NCI-H460 (cell line): ENCODE results near the gene TMUB1. TPM values are rescaled to one million over a fixed set of nuclear protein-coding genes. Genes with fewer than 3 reads are reported as not detected.

Source experiments
- DNase-seq: peaks from one replicate; pipeline ENCODE4 v3.0.0-alpha.2; 2016; ENCODE audit warnings: low read depth; ENCODE audit errors: extremely low read depth
- total RNA-seq: library from RNA; depleted of rRNA; stranded (reverse); fragments of >200 nt; shearing (Covaris generic); gene quantifications from 2 replicates; pipeline ENCODE4 v1.2.3, GENCODE V29; 2014

Gene TMUB1
- total RNA-seq, 1 experiment from 2014 or later, result 35.2 TPM

DNA sequence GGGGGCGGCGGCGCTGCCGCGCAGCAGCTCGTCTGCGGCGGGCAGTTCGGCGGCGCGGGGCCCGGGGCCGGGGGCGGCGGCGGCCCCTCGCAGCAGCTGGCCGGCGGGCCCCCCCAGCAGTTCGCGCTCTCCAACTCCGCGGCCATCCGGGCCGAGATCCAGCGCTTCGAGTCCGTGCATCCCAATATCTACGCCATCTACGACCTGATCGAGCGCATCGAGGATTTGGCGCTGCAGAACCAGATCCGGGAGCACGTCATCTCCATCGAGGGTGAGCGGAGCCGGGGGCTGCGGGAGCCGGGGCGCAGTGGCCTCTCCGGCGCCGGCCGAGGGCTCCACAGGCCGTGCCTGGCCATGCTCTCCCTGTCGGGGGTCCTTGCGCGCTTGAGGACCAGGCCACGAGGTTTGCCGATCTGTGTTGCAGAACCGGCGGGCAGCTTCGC is 3.5 kb upstream of the TMUB1 start:
- DNase-seq, result no peak

DNA sequence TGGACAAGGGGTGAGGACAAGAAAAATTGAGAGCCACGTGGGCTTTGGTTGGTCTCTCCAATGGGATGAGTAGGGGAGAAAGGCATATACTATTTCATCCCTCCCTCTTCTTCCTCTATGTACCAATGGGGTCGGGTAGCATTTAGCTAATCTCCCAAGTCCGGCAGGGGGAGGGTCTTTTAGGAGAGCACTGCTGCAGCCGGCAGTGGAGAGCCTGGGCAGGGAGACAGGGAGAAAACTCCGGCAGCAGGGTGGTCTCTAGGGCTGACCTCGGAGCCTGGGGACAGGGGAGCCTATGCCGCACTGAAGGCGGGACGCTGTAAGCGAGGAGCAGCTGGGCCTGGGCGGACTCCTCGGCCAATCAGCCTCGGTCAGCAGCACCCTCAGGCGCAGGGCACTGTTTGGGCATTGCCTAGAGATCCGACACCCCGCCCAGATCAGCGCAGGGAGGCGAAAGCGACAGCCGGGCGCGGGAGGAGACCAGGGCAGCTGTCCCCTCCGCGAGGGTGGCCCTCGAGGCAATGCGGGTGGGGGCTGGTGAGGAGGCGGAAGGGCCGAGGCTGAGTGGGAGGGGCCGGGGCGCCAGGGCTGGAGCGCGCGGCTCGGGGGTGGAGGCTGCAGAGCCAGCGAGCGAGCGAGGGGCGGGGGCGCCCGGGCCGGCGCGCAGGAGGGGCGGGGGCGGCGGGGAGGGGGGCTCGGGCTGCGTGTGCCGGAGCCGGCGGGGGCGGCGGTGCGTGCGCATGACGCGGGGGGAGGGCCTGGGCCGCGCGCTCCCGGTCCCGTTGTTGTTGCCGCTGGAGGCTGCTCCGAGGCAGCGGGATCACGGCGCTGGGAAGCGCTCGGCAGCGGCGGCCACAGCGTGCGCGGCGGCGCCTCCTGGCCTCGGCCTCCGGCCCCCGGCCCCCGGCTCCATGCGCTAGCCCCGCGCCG is 2.7 kb upstream of the TMUB1 start, which contains the start of gene AGAP3:
Gene AGAP3 (plus strand): TSS at position 785 of the 930 bp plus-strand sequence. CDS start 267 bp downstream, outside the sequence.
- DNase-seq, result peak; percentile 79

DNA sequence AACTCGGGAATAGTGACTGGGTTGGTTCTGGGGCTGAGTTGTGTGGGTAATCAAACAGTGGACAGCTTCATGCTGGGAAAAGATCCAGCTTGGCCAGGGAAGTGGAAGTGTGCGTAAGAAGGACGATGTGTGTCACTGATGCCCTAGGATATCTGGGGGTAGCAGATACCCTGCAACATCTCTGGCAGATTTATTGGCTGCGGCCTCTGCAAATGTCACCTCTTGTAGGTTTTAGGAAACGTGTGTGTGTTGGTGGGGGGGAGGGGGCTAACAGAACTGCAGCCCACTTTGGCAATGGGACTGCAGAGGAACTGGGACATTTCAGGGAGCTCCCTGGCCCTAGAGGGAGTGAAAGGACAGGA is 2.0 kb upstream of the TMUB1 start:
- no peak for DNase-seq

DNA sequence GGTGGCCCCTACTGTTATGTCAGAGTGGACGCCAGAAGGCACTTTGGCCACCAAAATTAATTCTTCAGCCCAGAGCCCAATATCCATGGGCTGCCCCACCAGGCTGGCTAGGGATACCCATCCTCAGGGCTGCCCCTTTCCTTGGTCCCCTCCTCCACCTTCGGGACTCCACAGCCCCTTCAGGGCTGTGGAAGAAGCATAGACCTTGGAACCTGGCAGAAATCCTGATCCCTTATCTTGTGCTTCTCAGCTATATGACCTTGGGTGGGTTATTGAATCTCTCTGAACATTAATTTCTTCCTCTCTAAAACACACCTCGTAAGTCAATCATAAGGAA is 499 bp upstream of the TMUB1 start:
- no peak for DNase-seq

DNA sequence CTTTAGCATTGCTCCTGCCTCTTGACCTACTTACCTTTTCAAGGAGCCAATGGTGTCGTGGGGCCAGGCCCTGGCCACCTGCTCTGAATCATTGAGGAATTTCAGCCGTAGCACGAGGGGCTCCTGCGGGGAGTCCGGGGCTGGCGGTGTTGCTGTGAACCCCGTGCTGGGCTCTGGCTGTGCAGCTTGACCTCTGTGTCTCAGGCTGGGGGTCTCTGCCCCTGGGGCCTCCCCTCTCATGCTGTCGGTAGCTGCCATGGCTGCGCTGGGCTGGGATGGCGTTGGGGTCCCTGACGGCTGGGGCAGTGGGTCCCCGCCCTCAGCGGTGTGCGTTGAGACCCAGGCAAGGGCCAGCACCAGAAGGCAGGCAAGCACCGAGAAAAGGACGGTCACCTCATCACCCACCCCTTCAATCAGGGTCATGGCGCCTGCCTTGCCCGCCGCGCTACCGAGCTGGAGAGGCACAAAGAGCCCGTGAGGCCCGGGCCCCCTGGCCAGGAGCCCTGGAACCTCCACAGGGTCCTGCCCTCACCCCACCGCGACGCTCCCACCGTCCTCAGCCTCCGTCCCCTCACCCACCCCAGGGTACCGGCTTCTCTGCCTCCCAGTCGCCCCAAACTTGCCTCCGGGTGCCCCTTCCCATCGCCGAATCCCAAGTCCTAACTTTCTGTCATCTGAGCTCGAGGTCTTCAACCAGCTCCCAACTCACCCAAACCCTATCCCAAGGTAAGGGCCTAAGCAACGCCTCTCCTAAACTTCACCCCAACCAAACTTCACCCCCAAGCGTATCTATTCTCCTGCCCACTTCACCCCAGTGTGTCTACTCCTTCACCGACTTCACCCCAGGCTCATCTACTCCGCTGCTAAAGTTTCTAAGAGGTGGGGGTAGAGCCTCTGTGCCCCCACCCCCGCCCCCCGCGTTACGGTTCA is 887 bp downstream of the TMUB1 start:
- DNase-seq, result no peak

DNA sequence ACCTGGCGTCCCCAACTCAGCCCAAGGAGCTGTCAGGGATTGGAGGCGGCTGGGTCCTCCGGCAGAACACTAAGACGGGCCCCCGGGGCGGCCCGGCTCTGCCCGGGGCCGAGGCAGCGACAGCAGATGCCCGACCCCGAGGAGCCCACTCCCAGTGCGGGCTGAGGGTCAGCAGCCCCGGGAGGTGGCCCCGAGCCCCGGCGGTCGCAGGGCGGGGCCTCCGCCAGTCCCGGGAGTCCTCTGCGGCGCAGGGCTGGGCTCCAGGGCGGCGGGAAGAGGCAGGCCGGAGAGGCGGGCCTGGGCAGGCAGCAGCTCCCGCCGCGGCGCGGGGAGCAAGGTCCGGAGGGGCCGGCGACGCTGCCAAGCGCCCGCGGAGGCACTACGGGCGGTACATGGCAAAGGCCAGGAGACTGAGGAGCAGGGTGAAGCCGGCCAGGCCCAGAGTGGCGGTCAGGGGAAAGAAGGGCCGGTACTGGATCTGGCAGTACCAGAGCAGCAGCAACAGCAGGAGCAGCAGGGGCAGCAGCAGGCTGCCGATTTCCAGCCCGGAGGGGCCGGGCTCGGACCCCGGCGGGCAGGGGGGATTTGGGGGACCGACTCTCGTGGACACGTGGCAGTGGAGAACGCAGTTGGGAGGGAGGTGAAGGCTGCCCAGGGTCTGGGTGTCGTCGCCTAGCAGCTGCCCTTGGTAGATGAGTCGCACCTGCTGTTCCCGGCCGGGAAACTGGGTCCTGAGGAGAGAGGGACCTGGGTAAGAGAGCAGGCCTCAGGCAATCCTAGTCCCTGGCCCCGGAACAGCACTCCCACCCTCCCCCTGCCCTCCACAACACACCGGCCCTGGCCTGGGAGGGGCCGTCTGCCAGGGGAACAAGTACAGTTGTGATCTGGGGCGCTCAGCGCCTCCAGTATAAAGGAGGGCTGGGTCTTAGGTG is 1.9 kb downstream of the TMUB1 start:
- no peak for DNase-seq

DNA sequence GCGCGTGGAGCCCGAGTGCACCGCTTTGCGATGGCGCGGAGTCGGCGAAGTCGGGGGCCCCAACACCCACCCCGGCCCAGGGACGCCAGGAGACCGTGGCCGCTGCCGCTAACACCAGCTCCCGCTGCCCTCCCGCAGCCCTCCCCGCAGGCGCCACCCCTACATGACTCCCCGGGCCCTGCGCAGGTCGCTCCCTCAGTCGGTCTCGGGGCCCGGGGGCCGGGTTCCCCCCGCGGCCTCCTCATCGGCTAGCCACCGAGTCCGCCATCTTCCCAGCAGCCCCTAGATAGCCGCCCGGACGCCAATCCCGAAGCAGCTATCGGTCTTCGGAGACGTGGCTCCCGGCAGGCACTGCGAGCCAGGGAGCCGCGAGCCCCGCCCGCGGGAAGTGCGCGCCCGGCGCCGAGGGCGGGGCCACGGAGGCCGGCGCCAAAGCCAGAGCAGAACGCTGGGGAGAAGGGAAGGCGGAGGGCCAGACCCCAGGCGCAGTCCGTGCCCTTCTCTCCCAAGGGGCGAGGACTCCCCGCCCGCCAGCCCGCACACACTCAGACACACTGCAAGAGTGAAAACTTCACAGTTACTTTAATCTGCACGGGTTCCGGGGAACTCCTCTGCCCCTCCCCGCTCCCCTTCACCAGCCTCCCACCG is 2.6 kb downstream of the TMUB1 start, which contains the start of gene FASTK:
Gene FASTK (minus strand): TSS at position 288 of the 648 bp plus-strand sequence. CDS start 43 bp downstream, at position 245.
- peak; percentile 89 for DNase-seq

DNA sequence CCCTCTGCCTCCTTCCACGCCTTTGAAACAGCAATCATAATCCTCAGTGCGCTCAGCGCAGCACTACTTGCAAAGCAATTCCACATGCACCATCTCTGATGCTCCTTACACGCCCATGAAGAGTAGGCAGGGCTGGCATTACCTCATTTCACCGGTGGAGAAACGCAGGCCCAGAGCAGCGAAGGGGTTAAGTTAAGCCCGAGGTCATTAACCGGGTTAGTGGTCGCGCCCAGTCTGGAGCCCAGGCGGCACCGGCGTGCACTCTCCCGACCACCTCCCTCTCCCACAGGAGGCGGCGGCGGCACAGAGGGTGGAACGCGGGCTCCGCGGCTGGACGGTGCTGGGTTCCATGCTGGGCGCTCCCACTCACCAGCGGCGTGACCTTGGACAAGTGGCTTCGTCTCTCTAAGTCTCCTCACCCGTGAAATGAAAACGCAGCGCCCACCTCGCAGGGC is 3.2 kb downstream of the TMUB1 start:
- DNase-seq, result no peak

DNA sequence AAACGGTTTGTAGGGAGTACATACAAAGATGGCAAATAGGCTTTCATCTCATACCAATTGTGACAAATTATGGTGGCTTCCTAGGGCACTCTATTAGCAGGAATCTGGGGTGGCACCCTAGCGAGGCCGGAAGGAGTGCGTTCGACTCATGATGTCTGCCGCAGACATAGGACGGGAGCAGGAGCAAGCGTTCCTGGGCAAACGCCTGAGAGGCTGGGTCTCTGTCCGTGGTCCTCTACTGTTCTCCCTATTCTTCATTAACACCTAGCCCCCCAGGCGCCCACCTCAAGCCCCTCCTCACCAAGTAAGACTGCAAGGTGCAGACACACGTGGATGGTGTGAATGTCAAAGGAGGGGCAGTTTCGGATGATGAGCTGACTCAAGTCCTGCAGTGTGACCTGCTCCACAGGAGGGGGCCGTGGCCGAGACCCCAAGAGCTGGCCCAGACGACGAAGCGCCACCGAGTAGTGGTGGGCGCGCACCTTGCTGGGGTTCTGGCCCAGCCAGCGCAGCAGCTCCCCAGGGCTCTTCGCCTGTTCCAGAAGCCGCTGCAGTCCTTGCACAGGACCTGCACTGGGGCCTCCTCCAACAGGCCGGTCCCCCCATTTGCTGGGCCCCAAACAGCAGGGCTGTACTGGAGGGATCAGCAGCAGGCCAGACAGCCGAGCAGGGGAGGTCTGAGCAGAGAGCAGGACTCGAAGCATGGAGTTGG is 3.9 kb downstream of the TMUB1 start:
- no peak for DNase-seq

DNA sequence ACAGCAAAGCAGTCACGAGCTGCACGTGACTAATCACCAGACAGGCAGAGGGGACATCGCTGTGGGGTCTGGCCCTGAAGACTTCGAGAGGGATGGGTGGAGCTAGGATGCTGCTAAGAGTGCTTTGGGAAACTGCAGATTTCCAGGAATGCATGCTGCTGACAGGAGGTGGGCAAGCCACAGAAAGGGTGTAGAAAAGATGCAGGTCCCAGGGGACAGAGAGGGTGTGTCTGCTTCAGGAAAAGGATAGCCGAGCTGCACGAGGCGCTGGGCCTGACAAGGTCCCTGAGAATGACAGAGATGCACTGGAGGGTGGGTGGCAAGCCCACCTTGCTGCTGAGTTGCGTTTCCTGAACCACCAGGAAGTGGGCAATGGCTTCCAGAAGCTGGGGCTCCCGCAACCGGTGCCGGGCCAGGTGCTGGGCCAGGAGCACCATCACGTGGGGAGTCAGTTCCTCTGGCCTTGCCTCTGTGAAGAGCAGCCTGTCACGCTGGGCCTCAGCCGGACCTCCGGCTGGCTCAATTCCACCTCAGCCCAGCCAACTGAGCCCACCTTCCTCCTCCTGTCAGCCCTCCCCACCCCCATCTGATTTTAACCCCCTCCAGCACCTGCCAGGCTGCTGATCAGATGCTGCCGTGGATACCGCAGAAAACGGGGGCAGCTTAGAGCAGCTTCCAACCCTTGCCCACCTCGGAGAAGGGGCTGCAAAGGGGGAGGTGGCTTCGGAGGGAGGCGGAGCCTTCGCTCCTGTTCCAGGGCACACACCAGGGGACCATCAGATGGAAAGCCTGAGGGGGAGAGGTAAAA is 4.9 kb downstream of the TMUB1 start:
- no peak for DNase-seq

DNA sequence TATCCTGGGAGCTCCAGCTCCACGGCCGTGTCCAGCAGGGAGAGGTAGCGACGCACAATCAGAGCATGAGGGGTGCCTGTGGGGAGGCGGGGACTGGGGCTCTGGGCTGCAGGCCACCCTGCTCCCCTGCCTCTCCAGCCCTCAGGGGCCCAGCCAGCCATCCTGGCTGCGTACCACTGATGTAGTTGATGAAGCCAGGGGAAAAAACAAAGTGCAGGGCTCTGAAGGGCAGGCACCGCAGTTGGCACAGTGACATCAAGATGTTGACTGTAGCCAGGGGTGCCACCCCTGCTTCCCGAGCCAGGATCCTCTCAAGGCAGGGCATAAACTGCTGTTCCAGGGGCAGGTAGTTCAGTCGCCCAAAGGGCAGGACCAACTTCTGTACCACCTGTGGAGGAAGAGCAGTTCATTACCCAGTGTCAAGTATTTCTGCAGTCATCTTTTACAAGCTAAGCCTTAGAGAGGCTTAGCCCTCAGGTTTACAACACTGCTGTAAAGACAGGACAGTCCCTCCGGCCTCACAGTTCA is 5.5 kb downstream of the TMUB1 start:
- no peak for DNase-seq

DNA sequence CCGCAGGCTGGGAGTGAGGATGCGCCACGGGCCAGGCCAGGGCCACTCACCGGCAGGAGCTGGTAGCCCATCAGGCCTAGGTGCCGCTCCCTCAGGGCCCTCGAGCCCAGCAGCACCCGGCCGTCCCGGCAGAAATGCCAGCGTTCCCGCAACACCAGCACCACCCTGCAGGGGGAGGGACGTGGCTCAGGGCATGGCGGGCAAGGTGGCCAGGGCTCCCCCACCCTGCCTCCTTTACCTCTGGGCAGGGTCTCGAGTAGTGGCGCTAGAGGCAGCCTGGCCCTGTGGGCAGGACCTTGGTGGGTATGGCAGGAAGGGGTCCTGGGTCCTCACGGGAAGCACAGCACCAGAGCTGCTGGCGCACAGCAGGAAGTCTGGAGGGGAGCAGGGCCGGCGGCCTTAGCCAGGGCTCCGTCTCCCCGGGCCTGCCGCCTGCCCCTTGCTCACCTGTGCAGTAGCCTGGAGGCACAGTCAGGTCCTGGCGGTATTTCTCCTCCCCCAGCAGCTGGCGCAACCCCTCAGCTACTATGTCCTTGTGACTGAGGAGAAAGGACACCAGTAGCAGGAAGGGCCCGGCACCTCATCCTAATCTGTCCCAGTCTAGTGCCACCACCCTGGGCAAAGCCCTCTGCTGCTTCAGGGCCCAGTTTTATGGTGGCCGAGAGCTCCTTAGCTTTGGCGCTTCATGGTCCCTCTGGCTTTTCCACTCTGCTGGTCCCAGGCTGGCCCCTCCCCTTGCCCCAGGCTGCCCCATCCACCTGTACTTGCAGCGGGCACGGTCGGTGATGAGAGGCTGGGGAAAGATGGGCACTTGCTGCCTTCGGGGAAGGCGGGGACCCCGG is 6.2 kb downstream of the TMUB1 start:
- no peak for DNase-seq

DNA sequence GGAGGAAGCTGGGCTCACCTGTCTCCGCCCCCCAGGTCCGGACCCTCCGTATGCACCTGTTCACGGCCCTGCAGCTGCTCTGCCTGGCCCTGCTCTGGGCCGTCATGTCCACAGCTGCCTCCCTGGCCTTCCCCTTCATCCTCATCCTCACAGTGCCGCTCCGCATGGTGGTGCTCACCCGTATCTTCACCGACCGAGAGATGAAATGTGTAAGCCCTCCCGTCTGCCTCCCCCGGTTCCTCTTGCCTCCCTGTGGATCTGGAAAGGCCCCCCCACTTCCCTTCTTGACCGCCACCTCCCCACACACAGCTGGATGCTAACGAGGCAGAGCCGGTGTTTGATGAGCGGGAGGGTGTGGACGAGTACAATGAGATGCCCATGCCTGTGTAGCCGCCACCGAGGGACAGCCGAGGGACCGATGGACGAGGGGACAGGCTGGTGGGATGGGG is 7.3 kb downstream of the TMUB1 start:
- DNase-seq, result no peak

DNA sequence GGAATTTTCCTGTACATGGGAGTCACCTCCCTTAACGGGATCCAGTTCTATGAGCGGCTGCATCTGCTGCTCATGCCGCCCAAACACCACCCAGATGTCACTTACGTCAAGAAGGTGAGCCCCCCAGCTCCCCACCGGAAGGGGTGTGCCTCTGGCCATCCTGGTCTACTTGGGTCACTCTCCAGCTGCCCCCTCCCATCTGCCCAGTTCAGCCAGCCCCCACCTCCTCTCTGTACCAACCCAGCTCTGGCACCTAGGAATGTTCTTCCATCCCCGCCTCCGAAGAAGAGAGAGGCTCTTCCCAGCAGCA is 7.7 kb downstream of the TMUB1 start:
- DNase-seq, result no peak

DNA sequence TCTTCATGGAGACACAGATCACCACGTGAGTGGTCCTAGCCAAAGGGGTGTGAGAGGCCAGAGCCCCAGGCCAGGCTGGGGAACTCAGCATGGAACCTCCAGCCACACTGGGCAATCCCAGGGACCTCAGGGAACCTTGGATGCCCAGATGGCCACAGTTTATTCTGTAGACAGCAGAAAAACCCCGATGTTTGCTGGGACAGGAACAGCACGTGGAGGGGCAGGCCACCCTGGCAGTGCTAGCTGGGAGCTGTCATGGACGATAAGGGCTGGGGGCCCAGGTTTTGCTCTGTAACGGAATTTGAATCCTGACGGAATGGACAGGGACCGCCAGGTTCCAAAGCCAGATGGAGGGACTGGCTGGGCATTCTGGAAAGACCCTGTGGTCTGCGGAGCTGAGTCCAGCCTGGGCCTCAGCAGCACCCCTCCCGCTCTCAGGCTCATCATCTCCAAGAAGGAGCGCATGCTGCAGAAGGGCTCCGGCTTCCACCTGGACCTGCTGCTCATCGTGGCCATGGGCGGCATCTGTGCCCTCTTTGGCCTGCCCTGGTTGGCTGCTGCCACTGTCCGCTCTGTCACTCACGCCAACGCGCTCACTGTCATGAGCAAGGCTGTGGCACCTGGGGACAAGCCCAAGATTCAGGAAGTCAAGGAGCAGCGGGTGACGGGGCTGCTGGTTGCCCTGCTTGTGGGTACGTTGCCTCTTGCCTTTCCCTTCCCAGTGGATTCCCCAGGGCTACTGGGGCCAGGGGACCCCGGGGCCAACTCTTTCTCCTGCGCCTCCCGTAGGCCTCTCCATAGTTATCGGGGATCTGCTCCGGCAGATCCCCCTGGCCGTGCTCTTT is 8.3 kb downstream of the TMUB1 start:
- DNase-seq, result no peak

DNA sequence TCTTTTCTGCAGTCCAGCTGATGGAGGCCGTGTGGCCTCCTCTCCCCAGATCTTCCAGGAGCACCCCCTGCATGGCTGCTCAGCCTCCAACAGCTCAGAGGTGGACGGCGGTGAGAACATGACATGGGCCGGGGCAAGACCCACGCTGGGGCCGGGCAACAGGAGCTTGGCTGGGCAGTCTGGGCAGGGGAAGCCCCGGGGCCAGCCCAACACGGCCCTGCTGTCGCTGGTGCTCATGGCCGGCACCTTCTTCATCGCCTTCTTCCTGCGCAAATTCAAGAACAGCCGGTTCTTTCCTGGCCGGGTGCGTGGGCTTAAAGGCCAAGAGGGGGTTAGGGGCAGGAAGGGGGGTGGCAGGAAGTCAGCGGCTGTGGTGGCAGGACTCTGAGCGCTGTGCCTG is 9.3 kb downstream of the TMUB1 start:
- no peak for DNase-seq
